ENCODE results near the gene FAM181A. TPM values are rescaled to one million over a fixed set of nuclear protein-coding genes. Genes with fewer than 3 reads are reported as not detected.
A peak's percentile ranks its signal among the peaks of the same experiment; 100 is the strongest.

Gene FAM181A
- total and polyA plus RNA-seq, 2 experiments from 2014 or later = not detected

DNA sequence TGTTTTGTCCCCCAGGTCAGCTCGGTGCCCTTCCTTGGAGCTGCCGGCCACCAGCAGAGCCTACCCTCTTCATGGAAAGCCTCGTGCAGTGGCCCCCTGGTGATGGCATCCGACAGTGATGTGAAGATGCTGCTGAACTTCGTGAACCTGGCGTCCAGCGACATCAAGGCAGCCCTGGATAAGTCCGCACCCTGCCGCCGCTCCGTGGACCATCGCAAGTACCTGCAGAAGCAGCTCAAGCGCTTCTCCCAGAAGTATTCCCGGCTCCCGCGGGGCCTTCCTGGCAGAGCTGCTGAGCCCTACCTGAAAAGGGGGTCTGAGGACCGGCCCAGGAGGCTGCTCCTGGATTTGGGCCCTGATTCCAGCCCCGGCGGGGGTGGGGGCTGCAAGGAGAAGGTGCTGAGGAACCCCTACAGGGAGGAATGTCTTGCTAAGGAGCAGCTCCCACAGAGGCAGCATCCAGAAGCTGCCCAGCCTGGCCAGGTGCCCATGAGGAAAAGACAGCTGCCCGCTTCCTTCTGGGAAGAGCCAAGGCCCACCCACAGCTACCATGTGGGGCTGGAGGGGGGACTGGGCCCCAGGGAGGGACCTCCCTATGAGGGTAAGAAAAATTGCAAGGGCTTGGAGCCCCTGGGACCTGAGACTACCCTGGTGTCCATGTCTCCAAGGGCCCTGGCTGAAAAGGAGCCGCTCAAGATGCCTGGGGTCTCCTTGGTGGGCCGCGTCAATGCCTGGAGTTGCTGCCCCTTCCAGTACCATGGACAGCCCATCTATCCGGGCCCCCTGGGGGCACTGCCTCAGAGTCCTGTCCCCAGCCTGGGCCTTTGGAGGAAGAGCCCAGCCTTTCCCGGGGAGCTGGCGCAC lies 1.3 kb downstream of the FAM181A start:
- H3K9me2 ChIP-seq (ENCODE audit: insufficient read depth) = no peaks in the 10 kb centered on the region
- H3K9me3 Mint-ChIP-seq = no peaks in the 10 kb centered on the region
- H3K27me3 Mint-ChIP-seq (ENCODE audit: insufficient read depth, low read depth, poor library complexity) = peaks cover 12% of the 10 kb centered on the region
- no peaks in the 10 kb centered on the region for H4K20me1 ChIP-seq (replicated peaks; ENCODE audit: insufficient read depth)
- no peaks in the 10 kb centered on the region; the same call in 2 of the 3 replicates for H3K36me3 Mint-ChIP-seq (ENCODE audit: low read depth)
- ATAC-seq = no peak; the same call in 2 of the 3 replicates
- no peak overlapping the region for H3K4me2 ChIP-seq
- H3K4me1 ChIP-seq (ENCODE audit: insufficient read depth) = no peaks in the 10 kb centered on the region
- H3K27me3 ChIP-seq (ENCODE audit: insufficient read depth) = no peaks in the 10 kb centered on the region
- TF ChIP-seq REST (IDR thresholded peaks at IDR 0.05; ENCODE audit: unreplicated experiment) = peak; percentile 69
- TF ChIP-seq NANOG (IDR thresholded peaks at IDR 0.05; ENCODE audit: borderline replicate concordance) = no peak
- no peak for DNase-seq (ENCODE audit: low spot score)
- no peak overlapping the region for H2AFZ ChIP-seq
- H3K79me2 ChIP-seq (replicated peaks; ENCODE audit: insufficient read depth) = no peaks in the 10 kb centered on the region
- no peak overlapping the region for H3K4me3 Mint-ChIP-seq
- no peak overlapping the region for H3K4me3 ChIP-seq
- no peaks in the 10 kb centered on the region for H3F3A ChIP-seq (replicated peaks; ENCODE audit: low read depth)
- no peak overlapping the region for H3K27ac Mint-ChIP-seq
- H3K27ac ChIP-seq (ENCODE audit: low read depth) = no peak overlapping the region
- no peaks in the 10 kb centered on the region; the same call in 1 of the 3 replicates for H3K4me1 Mint-ChIP-seq
- no peaks in the 10 kb centered on the region for H3K36me3 ChIP-seq (ENCODE audit: insufficient read depth)

GRCh38 chr14:93929048-93929535 lies 1.9 kb downstream of the FAM181A start:
- no peak overlapping the region for H3K4me2 ChIP-seq
- H3K27me3 Mint-ChIP-seq (ENCODE audit: insufficient read depth, low read depth, poor library complexity) = peaks cover 12% of the 10 kb centered on the region

More at GRCh38 chr14:93929048-93929535, 1.9 kb downstream of the FAM181A start:
- no peaks in the 10 kb centered on the region for H3K27me3 ChIP-seq (ENCODE audit: insufficient read depth)
- H3K79me2 ChIP-seq (replicated peaks; ENCODE audit: insufficient read depth) = no peaks in the 10 kb centered on the region
- no peak for TF ChIP-seq JUNB (IDR thresholded peaks at IDR 0.05; ENCODE audit: unreplicated experiment)
- no peak for TF ChIP-seq CREB1 (CRISPR knock-in tag; IDR thresholded peaks at IDR 0.05; ENCODE audit: low read depth)
- TF ChIP-seq CTCF (conservative IDR thresholded peaks at IDR 0.05; ENCODE audit: low read depth in 2 of 2) = no peak
- no peak overlapping the region for H3K27ac Mint-ChIP-seq
- no peaks in the 10 kb centered on the region for H3K9me2 ChIP-seq (ENCODE audit: insufficient read depth)
- H3K27ac ChIP-seq (ENCODE audit: low read depth) = no peak overlapping the region
- H3F3A ChIP-seq (replicated peaks; ENCODE audit: low read depth) = no peaks in the 10 kb centered on the region
- H3K9me3 Mint-ChIP-seq = no peaks in the 10 kb centered on the region
- ATAC-seq = no peak
- H3K4me3 Mint-ChIP-seq = no peak overlapping the region; the same call in 2 of the 3 replicates
- no peaks in the 10 kb centered on the region for H4K20me1 ChIP-seq (replicated peaks; ENCODE audit: insufficient read depth)
- H3K4me1 ChIP-seq (ENCODE audit: insufficient read depth) = no peaks in the 10 kb centered on the region
- no peaks in the 10 kb centered on the region for H3K36me3 ChIP-seq (ENCODE audit: insufficient read depth)
- no peak overlapping the region for H2AFZ ChIP-seq
- H3K36me3 Mint-ChIP-seq (ENCODE audit: low read depth) = no peaks in the 10 kb centered on the region; the same call in 2 of the 3 replicates
- H3K4me3 ChIP-seq = no peak overlapping the region
- H3K4me1 Mint-ChIP-seq = no peaks in the 10 kb centered on the region; the same call in 2 of the 3 replicates
- no peak for DNase-seq (ENCODE audit: low spot score)
